ENCODE data around the gene KBTBD13.
"Not testable (repeated sequence)": the region's sequence is repeated elsewhere in the genome, so short reads cannot be mapped to it uniquely, and the experiment has no call there.

KBTBD13 gene

GRCh38 chr15:65068403-65068788 lies 8.2 kb upstream of the KBTBD13 start:
- no peak for DNase-seq (ENCODE audit: low spot score in 2 of 2)
- Histone ChIP-seq H3K4me3 (no peak overlapping the region), H3K36me3 (replicated peaks) (no peaks in the 10 kb centered on the region), H3K9me3 (no peaks in the 10 kb centered on the region; the same call in 1 of the 2 replicates), H3K27me3 (ENCODE audit: low read depth) (no peaks in the 10 kb centered on the region), H3K4me1 (peaks cover 13% of the 10 kb centered on the region)
- in situ Hi-C loops (cut with MboI; ENCODE audit: low sequenced_read_pairs): no loop called here

GRCh38 chr15:65069179-65069578 lies 7.4 kb upstream of the KBTBD13 start:
- H3K4me3 ChIP-seq: no peak overlapping the region
- peaks cover 13% of the 10 kb centered on the region for H3K4me1 ChIP-seq
- in situ Hi-C loops (cut with MboI; ENCODE audit: low sequenced_read_pairs): no loop called here
- no peaks in the 10 kb centered on the region for H3K27me3 ChIP-seq (ENCODE audit: low read depth)
- H3K9me3 ChIP-seq: no peaks in the 10 kb centered on the region; the same call in 1 of the 2 replicates
- H3K36me3 ChIP-seq (replicated peaks): no peaks in the 10 kb centered on the region
- no peak for DNase-seq (ENCODE audit: low spot score in 2 of 2)

- no peaks in the 10 kb centered on the region for H3K27me3 ChIP-seq (ENCODE audit: low read depth)
- peaks cover 13% of the 10 kb centered on the region for H3K4me1 ChIP-seq
- no peaks in the 10 kb centered on the region for H3K36me3 ChIP-seq (replicated peaks)
- H3K9me3 ChIP-seq: no peaks in the 10 kb centered on the region; the same call in 1 of the 2 replicates
- in situ Hi-C loops (cut with MboI; ENCODE audit: low sequenced_read_pairs): no loop called here
- H3K4me3 ChIP-seq: no peak overlapping the region
- DNase-seq (ENCODE audit: low spot score in 2 of 2): no peak
Measured at GRCh38 chr15:65069779-65070546, 6.6 kb upstream of the KBTBD13 start.

GRCh38 chr15:65071381-65071811 lies 5.2 kb upstream of the KBTBD13 start:
- H3K27me3 ChIP-seq (ENCODE audit: low read depth): no peaks in the 10 kb centered on the region
- in situ Hi-C loops (cut with MboI; ENCODE audit: low sequenced_read_pairs): no loop called here
- no peaks in the 10 kb centered on the region; the same call in 1 of the 2 replicates for H3K9me3 ChIP-seq
- no peak for DNase-seq (ENCODE audit: low spot score in 2 of 2)
- H3K4me1 ChIP-seq: peaks cover 6% of the 10 kb centered on the region
- no peak overlapping the region for H3K4me3 ChIP-seq
- no peaks in the 10 kb centered on the region for H3K36me3 ChIP-seq (replicated peaks)

- Histone ChIP-seq H3K27me3 (ENCODE audit: low read depth) (no peaks in the 10 kb centered on the region), H3K9me3 (no peaks in the 10 kb centered on the region), H3K36me3 (replicated peaks) (no peaks in the 10 kb centered on the region), H3K4me1 (no peaks in the 10 kb centered on the region), H3K4me3 (no peak overlapping the region)
- in situ Hi-C loops (cut with MboI; ENCODE audit: low sequenced_read_pairs): no loop called here
- no peak for DNase-seq (ENCODE audit: low spot score in 2 of 2)
Measured at GRCh38 chr15:65072027-65072426, 4.5 kb upstream of the KBTBD13 start.

GRCh38 chr15:65072617-65073016 lies 3.9 kb upstream of the KBTBD13 start:
- Histone ChIP-seq H3K4me3 (no peak overlapping the region), H3K27me3 (ENCODE audit: low read depth) (no peaks in the 10 kb centered on the region), H3K4me1 (no peaks in the 10 kb centered on the region), H3K36me3 (replicated peaks) (no peaks in the 10 kb centered on the region), H3K9me3 (no peaks in the 10 kb centered on the region)
- in situ Hi-C loops (cut with MboI; ENCODE audit: low sequenced_read_pairs): no loop called here
- no peak for DNase-seq (ENCODE audit: low spot score in 2 of 2)

- H3K4me3 ChIP-seq; H3K9me3 ChIP-seq; H3K4me1 ChIP-seq; in situ Hi-C loops (cut with MboI; ENCODE audit: low sequenced_read_pairs); H3K36me3 ChIP-seq (replicated peaks); DNase-seq (ENCODE audit: low spot score in 2 of 2); H3K27me3 ChIP-seq (ENCODE audit: low read depth): not testable (repeated sequence)
Measured at GRCh38 chr15:65074946-65075345, 1.6 kb upstream of the KBTBD13 start.

GRCh38 chr15:65075607-65076395 lies 745 bp upstream of the KBTBD13 start:
- in situ Hi-C loops (cut with MboI; ENCODE audit: low sequenced_read_pairs); H3K9me3 ChIP-seq; DNase-seq (ENCODE audit: low spot score in 2 of 2); H3K4me1 ChIP-seq; H3K27me3 ChIP-seq (ENCODE audit: low read depth); H3K36me3 ChIP-seq (replicated peaks); H3K4me3 ChIP-seq: not testable (repeated sequence)

GRCh38 chr15:65077291-65077980 lies 890 bp downstream of the KBTBD13 start:
- Histone ChIP-seq H3K9me3 (no peaks in the 10 kb centered on the region), H3K4me1 (peaks cover under 1% of the 10 kb centered on the region; the same call in 1 of the 2 replicates), H3K36me3 (replicated peaks) (no peaks in the 10 kb centered on the region), H3K27me3 (ENCODE audit: low read depth) (no peaks in the 10 kb centered on the region), H3K4me3 (no peak overlapping the region)
- in situ Hi-C loops (cut with MboI; ENCODE audit: low sequenced_read_pairs): no loop called here
- no peak for DNase-seq (ENCODE audit: low spot score in 2 of 2)

GRCh38 chr15:65077981-65078352 lies 1.4 kb downstream of the KBTBD13 start:
- Histone ChIP-seq H3K27me3 (ENCODE audit: low read depth) (no peaks in the 10 kb centered on the region), H3K36me3 (replicated peaks) (no peaks in the 10 kb centered on the region), H3K4me3 (no peak overlapping the region), H3K4me1 (peaks cover 5% of the 10 kb centered on the region), H3K9me3 (no peaks in the 10 kb centered on the region)
- in situ Hi-C loops (cut with MboI; ENCODE audit: low sequenced_read_pairs): no loop called here
- DNase-seq (ENCODE audit: low spot score in 2 of 2): no peak

- H3K4me1 ChIP-seq: peaks cover 13% of the 10 kb centered on the region
- H3K4me3 ChIP-seq: no peak overlapping the region
- H3K9me3 ChIP-seq: no peaks in the 10 kb centered on the region
- DNase-seq (ENCODE audit: low spot score in 2 of 2): no peak
- no peaks in the 10 kb centered on the region for H3K36me3 ChIP-seq (replicated peaks)
- no peaks in the 10 kb centered on the region for H3K27me3 ChIP-seq (ENCODE audit: low read depth)
- in situ Hi-C loops (cut with MboI; ENCODE audit: low sequenced_read_pairs): no loop called here
Measured at GRCh38 chr15:65079580-65079979, 3.0 kb downstream of the KBTBD13 start.

GRCh38 chr15:65081270-65081669 lies 4.7 kb downstream of the KBTBD13 start:
- Histone ChIP-seq H3K27me3 (ENCODE audit: low read depth) (no peaks in the 10 kb centered on the region), H3K36me3 (replicated peaks) (no peaks in the 10 kb centered on the region), H3K4me3 (no peak overlapping the region), H3K9me3 (no peaks in the 10 kb centered on the region), H3K4me1 (peaks cover 13% of the 10 kb centered on the region)
- no peak for DNase-seq (ENCODE audit: low spot score in 2 of 2)
- in situ Hi-C loops (cut with MboI; ENCODE audit: low sequenced_read_pairs): no loop called here

- DNase-seq (ENCODE audit: low spot score in 2 of 2): no peak
- Histone ChIP-seq H3K4me3 (no peak overlapping the region), H3K27me3 (ENCODE audit: low read depth) (no peaks in the 10 kb centered on the region), H3K4me1 (peaks cover 13% of the 10 kb centered on the region), H3K36me3 (replicated peaks) (no peaks in the 10 kb centered on the region), H3K9me3 (no peaks in the 10 kb centered on the region)
- in situ Hi-C loops (cut with MboI; ENCODE audit: low sequenced_read_pairs): no loop called here
Measured at GRCh38 chr15:65081758-65082157, 5.2 kb downstream of the KBTBD13 start.

Measured in HAP-1 (cell line).